Right atrium auricular region (tissue), 2 donors: Measurements from ENCODE around the gene MYORG. TPM values are rescaled to one million over a fixed set of nuclear protein-coding genes. Genes with fewer than 3 reads are reported as not detected.
"Not testable (repeated sequence)": the region's sequence is repeated elsewhere in the genome, so short reads cannot be mapped to it uniquely, and the experiment has no call there.

Experiments
- DNase-seq: peaks from one replicate; pipeline ENCODE4 v3.0.0-alpha.2; 2019; ENCODE audit warnings: low spot score
- H3K27ac ChIP-seq, 2 donors: fragments of 200-600 bp; sonication (generic); 1 replicate in 1 of 2; 2 replicates in 1 of 2; pipeline ENCODE4 v1.5.1; 2016 to 2019
- H3K27me3 ChIP-seq, 2 donors: fragments of 200-600 bp; sonication (generic); one replicate each; pipeline versions ENCODE4 v1.5.1 to v1.6.0; 2017 to 2019
- H3K36me3 ChIP-seq: fragments of 200-600 bp; sonication (generic); one replicate; pipeline ENCODE4 v1.5.1; 2016
- H3K4me1 ChIP-seq, 2 donors: fragments of 200-600 bp; sonication (generic); one replicate each; pipeline versions ENCODE4 v1.5.1 to v1.6.0; 2017 to 2019
- H3K4me3 ChIP-seq, 2 donors: fragments of 200-600 bp; sonication (generic); 1 replicate in 1 of 2; 2 replicates in 1 of 2; pipeline ENCODE4 v1.5.1; 2017 to 2019; ENCODE audit warnings: mild to moderate bottlenecking in 1 of 2, moderate library complexity in 1 of 2
- H3K9me3 ChIP-seq, 2 donors: fragments of 200-600 bp; sonication (generic); one replicate each; pipeline ENCODE4 v1.5.1; 2019
- total RNA-seq, 2 donors: library from RNA; depleted of rRNA; stranded (reverse); fragments of >200 nt; gene quantifications; one replicate each; pipeline ENCODE4 v1.1.0, GENCODE V29; 2016
- TF ChIP-seq, protein P1 (sequence below), 2 donors: fragments of 200-600 bp; sonication (generic); IDR thresholded peaks; one replicate each; pipeline ENCODE4 v1.5.1; 2019; ENCODE audit warnings: antibody characterized with exemption in 2 of 2

MYORG gene
- total RNA-seq, 2 donors from 2014 or later = 5.4 to 7.4 TPM

DNA sequence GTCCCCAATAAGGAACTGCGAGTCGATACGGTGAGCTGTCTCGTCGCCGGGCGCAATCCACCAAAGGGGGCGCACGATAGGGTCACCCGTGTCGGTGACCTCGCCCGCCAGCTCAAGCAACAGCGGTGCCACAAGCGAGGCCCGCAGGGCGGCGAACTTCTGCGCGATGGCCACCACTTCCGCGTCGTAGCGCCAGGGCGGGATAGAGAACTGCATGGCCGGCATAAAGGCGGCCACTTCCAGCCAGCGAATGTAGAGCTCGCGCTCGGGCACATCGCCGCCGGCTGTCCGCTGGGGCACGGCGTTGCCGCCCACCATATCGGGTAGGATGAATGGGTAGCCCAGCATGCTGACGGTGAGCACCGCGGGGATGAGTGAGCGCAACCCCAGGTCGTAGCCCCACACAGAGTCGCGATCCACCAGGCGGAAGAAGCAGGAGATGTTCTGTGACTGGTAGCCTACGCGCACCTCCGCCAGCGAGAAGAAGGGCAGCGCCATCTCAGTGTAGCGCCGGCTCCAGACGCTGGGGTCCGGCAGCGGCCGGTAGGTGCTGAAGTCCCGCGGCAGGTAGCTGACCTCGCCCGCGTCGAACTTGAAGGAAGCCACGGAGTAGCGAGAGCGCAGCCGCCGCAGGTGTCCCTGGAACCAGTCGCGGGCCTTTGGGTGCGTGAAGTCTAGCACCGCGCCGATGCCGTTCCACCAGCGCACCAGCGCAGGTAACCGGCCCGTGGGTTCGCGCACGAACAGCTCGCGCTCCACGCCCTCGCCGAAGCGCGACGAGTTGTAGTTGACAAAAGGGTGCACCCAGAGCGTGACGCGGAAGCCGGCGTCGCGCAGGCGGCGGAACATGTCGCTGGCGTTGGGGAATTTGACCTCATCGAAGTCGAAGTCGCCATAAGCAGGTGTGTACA lies 5.5 kb downstream of the MYORG start:
- TF ChIP-seq, protein P1, sequence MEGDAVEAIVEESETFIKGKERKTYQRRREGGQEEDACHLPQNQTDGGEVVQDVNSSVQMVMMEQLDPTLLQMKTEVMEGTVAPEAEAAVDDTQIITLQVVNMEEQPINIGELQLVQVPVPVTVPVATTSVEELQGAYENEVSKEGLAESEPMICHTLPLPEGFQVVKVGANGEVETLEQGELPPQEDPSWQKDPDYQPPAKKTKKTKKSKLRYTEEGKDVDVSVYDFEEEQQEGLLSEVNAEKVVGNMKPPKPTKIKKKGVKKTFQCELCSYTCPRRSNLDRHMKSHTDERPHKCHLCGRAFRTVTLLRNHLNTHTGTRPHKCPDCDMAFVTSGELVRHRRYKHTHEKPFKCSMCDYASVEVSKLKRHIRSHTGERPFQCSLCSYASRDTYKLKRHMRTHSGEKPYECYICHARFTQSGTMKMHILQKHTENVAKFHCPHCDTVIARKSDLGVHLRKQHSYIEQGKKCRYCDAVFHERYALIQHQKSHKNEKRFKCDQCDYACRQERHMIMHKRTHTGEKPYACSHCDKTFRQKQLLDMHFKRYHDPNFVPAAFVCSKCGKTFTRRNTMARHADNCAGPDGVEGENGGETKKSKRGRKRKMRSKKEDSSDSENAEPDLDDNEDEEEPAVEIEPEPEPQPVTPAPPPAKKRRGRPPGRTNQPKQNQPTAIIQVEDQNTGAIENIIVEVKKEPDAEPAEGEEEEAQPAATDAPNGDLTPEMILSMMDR (IDR thresholded peaks at IDR 0.05) = no peak
- Histone ChIP-seq H3K36me3 (no peaks in the 10 kb centered on the region), H3K27ac (no peak overlapping the region), H3K4me1 (peaks cover 0 to 21% of the 10 kb centered on the region in 2 donors), H3K27me3 (no peaks in the 10 kb centered on the region), H3K9me3 (no peaks in the 10 kb centered on the region), H3K4me3 (peak overlapping the region in 1 of 2 donors; percentile 31)
- DNase-seq = peak; percentile 50

- Histone ChIP-seq H3K9me3 (no peaks in the 10 kb centered on the region), H3K4me1 (peaks cover 0 to 13% of the 10 kb centered on the region in 2 donors), H3K27me3 (no peaks in the 10 kb centered on the region), H3K4me3 (peak overlapping the region in 1 of 2 donors; percentile 31), H3K27ac (no peak overlapping the region), H3K36me3 (no peaks in the 10 kb centered on the region)
- TF ChIP-seq, protein P1 (IDR thresholded peaks at IDR 0.05) = no peak
- DNase-seq = peak; percentile 54
Measured at GRCh38 chr9:34370335-34370969, 6.2 kb downstream of the MYORG start.

GRCh38 chr9:34369636-34370035 lies 7.1 kb downstream of the MYORG start:
- DNase-seq = no peak

DNA sequence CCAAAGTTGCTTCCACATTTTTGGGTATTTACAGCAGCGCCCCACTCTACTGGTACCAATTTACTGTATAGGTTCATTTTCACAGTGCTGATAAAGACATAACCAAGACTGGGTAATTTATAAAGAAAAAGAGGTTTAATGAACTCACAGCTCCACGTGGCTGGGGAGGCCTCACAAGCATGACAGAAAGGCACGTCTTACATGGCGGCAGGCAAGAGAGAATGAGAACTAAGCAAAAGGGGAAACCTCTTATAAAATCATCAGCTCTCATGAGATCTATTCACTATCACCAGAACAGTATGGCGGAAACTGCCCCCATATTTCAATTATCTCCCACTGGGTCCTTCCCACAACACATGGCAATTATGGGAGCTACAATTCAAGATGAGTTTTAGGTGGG lies 7.9 kb downstream of the MYORG start:
- H3K4me3 ChIP-seq, H3K9me3 ChIP-seq, H3K27me3 ChIP-seq, H3K36me3 ChIP-seq, H3K27ac ChIP-seq, DNase-seq: not testable (repeated sequence)
- H3K4me1 ChIP-seq = peaks cover 0 to 21% of the 10 kb centered on the region in 2 donors

More at GRCh38 chr9:34369636-34370035, 7.1 kb downstream of the MYORG start:
- no peak overlapping the region for H3K27ac ChIP-seq
- H3K36me3 ChIP-seq = no peaks in the 10 kb centered on the region
- no peaks in the 10 kb centered on the region for H3K27me3 ChIP-seq
- no peaks in the 10 kb centered on the region for H3K9me3 ChIP-seq
- peaks cover 0 to 13% of the 10 kb centered on the region in 2 donors for H3K4me1 ChIP-seq
- no peak overlapping the region for H3K4me3 ChIP-seq
- TF ChIP-seq, protein P1 (IDR thresholded peaks at IDR 0.05) = no peak

GRCh38 chr9:34367751-34368410 lies 8.8 kb downstream of the MYORG start:
- not testable (repeated sequence) for H3K4me3 ChIP-seq, DNase-seq, H3K27ac ChIP-seq, H3K9me3 ChIP-seq, H3K27me3 ChIP-seq, H3K36me3 ChIP-seq
- peaks cover 0 to 29% of the 10 kb centered on the region in 2 donors for H3K4me1 ChIP-seq

DNA sequence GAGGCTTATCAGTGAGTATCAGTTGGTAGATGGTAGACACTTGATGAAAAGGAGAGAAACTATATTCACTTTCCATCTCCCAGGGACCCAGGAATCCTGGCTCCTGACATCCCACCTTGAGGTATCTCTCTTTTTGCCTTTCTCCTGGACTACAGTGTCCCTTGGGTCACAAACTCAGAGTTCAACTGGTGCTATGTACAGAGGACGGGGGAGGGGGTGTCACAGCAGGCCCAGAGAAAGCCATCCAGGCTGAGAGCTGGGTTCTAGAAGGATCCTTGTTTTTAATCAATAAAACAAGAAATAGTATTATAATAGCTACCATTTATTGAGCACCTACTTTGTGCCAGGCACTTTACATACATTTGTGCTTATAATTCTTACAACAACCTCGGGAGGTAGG lies 10.3 kb downstream of the MYORG start:
- no peak overlapping the region for H3K27ac ChIP-seq
- H3K27me3 ChIP-seq = no peaks in the 10 kb centered on the region
- no peaks in the 10 kb centered on the region for H3K36me3 ChIP-seq
- no peak overlapping the region for H3K4me3 ChIP-seq
- peaks cover 0 to 29% of the 10 kb centered on the region in 2 donors for H3K4me1 ChIP-seq
- no peaks in the 10 kb centered on the region for H3K9me3 ChIP-seq
- TF ChIP-seq, protein P1 (IDR thresholded peaks at IDR 0.05) = no peak
- no peak for DNase-seq
